Muscle of arm (tissue), 12 donors: ENCODE results near the gene EPHA5. TPM values are rescaled to one million over a fixed set of nuclear protein-coding genes. Genes with fewer than 3 reads are reported as not detected.

Experiments
- DNase-seq: peaks from one replicate; pipeline ENCODE4 v3.0.0-alpha.2; 2013
- polyA plus RNA-seq, 12 donors: library from polyadenylated mRNA; unstranded; fragments of 120-200 nt; gene quantifications; one replicate each; pipeline ENCODE4 v1.2.1, GENCODE V29; 2013; ENCODE audit not compliant: insufficient read length in 12 of 12

The EPHA5 gene
- polyA plus RNA-seq, 12 donors: 0.29 to 1.2 (median 0.54) TPM; not detected in 2

- no peak for DNase-seq
These were observed 168.1 kb downstream of the EPHA5 start for GRCh38 chr4:65502131-65502701.

- DNase-seq: no peak
These were observed 171.7 kb downstream of the EPHA5 start for GRCh38 chr4:65498606-65499005.

GRCh38 chr4:65495439-65495838 is 174.8 kb downstream of the EPHA5 start:
- no peak for DNase-seq

GRCh38 chr4:65482410-65482809 is 187.9 kb downstream of the EPHA5 start:
- no peak for DNase-seq

- no peak for DNase-seq
These were observed 197.8 kb downstream of the EPHA5 start for GRCh38 chr4:65472531-65472930.

- DNase-seq: no peak
These were observed 203.1 kb downstream of the EPHA5 start for GRCh38 chr4:65467068-65467680.

- no peak for DNase-seq
These were observed 208.5 kb downstream of the EPHA5 start for GRCh38 chr4:65461781-65462180.

GRCh38 chr4:65457011-65457410 is 213.3 kb downstream of the EPHA5 start:
- DNase-seq: no peak

GRCh38 chr4:65456579-65456978 is 213.7 kb downstream of the EPHA5 start:
- no peak for DNase-seq

GRCh38 chr4:65453398-65453797 is 216.9 kb downstream of the EPHA5 start:
- DNase-seq: no peak

GRCh38 chr4:65450899-65451298 is 219.4 kb downstream of the EPHA5 start:
- no peak for DNase-seq

- DNase-seq: peak; percentile 5
These were observed 233.2 kb downstream of the EPHA5 start for GRCh38 chr4:65437102-65437501.

- no peak for DNase-seq
These were observed 248.2 kb downstream of the EPHA5 start for GRCh38 chr4:65422109-65422508.

GRCh38 chr4:65420036-65420435 is 250.3 kb downstream of the EPHA5 start:
- no peak for DNase-seq

GRCh38 chr4:65416891-65417290 is 253.4 kb downstream of the EPHA5 start:
- DNase-seq: peak; percentile 9

GRCh38 chr4:65407483-65407882 is 262.8 kb downstream of the EPHA5 start:
- no peak for DNase-seq

GRCh38 chr4:65401083-65401482 is 269.2 kb downstream of the EPHA5 start:
- no peak for DNase-seq

GRCh38 chr4:65399084-65399483 is 271.2 kb downstream of the EPHA5 start:
- DNase-seq: no peak

GRCh38 chr4:65393078-65393477 is 277.2 kb downstream of the EPHA5 start:
- DNase-seq: no peak

GRCh38 chr4:65392488-65392887 is 277.8 kb downstream of the EPHA5 start:
- no peak for DNase-seq

- DNase-seq: no peak
These were observed 278.5 kb downstream of the EPHA5 start for GRCh38 chr4:65391814-65392213.

- no peak for DNase-seq
These were observed 278.9 kb downstream of the EPHA5 start for GRCh38 chr4:65391382-65391781.

- DNase-seq: no peak
These were observed 283.4 kb downstream of the EPHA5 start for GRCh38 chr4:65386927-65387326.
